ENCODE results near the gene EGFL7. TPM values are rescaled to one million over a fixed set of nuclear protein-coding genes. Genes with fewer than 3 reads are reported as not detected.

EGFL7 gene
- total and polyA plus RNA-seq, 2 of the 13 experiments (the other 11 are each of a cell fraction or from before 2014, with no cell fraction given) = 0.20 to 5.1 TPM

GRCh38 chr9:136693490-136694162 is 30.9 kb downstream of the EGFL7 start (continued):
- no peak for TF ChIP-seq STAT5B (CRISPR knock-in tag; IDR thresholded peaks at IDR 0.05)
- TF ChIP-seq PHF20 (CRISPR knock-in tag; IDR thresholded peaks at IDR 0.05) = no peak; the same call in 1 of the 2 replicates
- TF ChIP-seq MIXL1 (CRISPR knock-in tag; IDR thresholded peaks at IDR 0.05) = 0 out of 2 replicates have a peak, but pooled peaks have one; percentile 25
- no peak for TF ChIP-seq POLR2G (IDR thresholded peaks at IDR 0.05; ENCODE audit: low read depth, low read length)
- TF ChIP-seq FLYWCH1 (CRISPR knock-in tag; IDR thresholded peaks at IDR 0.05) = no peak
- TF ChIP-seq, protein P1, sequence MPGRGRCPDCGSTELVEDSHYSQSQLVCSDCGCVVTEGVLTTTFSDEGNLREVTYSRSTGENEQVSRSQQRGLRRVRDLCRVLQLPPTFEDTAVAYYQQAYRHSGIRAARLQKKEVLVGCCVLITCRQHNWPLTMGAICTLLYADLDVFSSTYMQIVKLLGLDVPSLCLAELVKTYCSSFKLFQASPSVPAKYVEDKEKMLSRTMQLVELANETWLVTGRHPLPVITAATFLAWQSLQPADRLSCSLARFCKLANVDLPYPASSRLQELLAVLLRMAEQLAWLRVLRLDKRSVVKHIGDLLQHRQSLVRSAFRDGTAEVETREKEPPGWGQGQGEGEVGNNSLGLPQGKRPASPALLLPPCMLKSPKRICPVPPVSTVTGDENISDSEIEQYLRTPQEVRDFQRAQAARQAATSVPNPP (CRISPR knock-in tag; IDR thresholded peaks at IDR 0.05) = no peak
- TF ChIP-seq THYN1 (CRISPR knock-in tag; IDR thresholded peaks at IDR 0.05; ENCODE audit: borderline replicate concordance, low read depth) = no peak
- TF ChIP-seq, protein P2, sequence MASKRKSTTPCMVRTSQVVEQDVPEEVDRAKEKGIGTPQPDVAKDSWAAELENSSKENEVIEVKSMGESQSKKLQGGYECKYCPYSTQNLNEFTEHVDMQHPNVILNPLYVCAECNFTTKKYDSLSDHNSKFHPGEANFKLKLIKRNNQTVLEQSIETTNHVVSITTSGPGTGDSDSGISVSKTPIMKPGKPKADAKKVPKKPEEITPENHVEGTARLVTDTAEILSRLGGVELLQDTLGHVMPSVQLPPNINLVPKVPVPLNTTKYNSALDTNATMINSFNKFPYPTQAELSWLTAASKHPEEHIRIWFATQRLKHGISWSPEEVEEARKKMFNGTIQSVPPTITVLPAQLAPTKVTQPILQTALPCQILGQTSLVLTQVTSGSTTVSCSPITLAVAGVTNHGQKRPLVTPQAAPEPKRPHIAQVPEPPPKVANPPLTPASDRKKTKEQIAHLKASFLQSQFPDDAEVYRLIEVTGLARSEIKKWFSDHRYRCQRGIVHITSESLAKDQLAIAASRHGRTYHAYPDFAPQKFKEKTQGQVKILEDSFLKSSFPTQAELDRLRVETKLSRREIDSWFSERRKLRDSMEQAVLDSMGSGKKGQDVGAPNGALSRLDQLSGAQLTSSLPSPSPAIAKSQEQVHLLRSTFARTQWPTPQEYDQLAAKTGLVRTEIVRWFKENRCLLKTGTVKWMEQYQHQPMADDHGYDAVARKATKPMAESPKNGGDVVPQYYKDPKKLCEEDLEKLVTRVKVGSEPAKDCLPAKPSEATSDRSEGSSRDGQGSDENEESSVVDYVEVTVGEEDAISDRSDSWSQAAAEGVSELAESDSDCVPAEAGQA (IDR thresholded peaks at IDR 0.05; ENCODE audit: low read depth) = no peak; the same call in 1 of the 2 replicates
- TF ChIP-seq, protein P2 (CRISPR knock-in tag; IDR thresholded peaks at IDR 0.05; ENCODE audit: borderline replicate concordance) = no peak
- TF ChIP-seq ATF4 (CRISPR knock-in tag; IDR thresholded peaks at IDR 0.05) = no peak
- TF ChIP-seq, protein P3, sequence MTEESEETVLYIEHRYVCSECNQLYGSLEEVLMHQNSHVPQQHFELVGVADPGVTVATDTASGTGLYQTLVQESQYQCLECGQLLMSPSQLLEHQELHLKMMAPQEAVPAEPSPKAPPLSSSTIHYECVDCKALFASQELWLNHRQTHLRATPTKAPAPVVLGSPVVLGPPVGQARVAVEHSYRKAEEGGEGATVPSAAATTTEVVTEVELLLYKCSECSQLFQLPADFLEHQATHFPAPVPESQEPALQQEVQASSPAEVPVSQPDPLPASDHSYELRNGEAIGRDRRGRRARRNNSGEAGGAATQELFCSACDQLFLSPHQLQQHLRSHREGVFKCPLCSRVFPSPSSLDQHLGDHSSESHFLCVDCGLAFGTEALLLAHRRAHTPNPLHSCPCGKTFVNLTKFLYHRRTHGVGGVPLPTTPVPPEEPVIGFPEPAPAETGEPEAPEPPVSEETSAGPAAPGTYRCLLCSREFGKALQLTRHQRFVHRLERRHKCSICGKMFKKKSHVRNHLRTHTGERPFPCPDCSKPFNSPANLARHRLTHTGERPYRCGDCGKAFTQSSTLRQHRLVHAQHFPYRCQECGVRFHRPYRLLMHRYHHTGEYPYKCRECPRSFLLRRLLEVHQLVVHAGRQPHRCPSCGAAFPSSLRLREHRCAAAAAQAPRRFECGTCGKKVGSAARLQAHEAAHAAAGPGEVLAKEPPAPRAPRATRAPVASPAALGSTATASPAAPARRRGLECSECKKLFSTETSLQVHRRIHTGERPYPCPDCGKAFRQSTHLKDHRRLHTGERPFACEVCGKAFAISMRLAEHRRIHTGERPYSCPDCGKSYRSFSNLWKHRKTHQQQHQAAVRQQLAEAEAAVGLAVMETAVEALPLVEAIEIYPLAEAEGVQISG (CRISPR knock-in tag; IDR thresholded peaks at IDR 0.05) = no peak; the same call in none of the 2 replicates
- TF ChIP-seq HNRNPH1 (optimal IDR thresholded peaks at IDR 0.05; ENCODE audit: low read depth, low read length) = no peak
- no peak for TF ChIP-seq ZSCAN21 (CRISPR knock-in tag; IDR thresholded peaks at IDR 0.05; ENCODE audit: borderline replicate concordance)
- no peak for TF ChIP-seq MTERF4 (CRISPR knock-in tag; IDR thresholded peaks at IDR 0.05)
- TF ChIP-seq ZBTB7B (CRISPR knock-in tag; IDR thresholded peaks at IDR 0.05) = no peak
- no peak for TF ChIP-seq KDM5A (IDR thresholded peaks at IDR 0.05; ENCODE audit: borderline replicate concordance, low read length)
- TF ChIP-seq ZFYVE20 (CRISPR knock-in tag; IDR thresholded peaks at IDR 0.05; ENCODE audit: borderline replicate concordance, low read depth) = no peak

Data from HepG2 (cell line).